GM19438 (cell line): ENCODE data around the gene C12orf76.
"Not testable (repeated sequence)": the region's sequence is repeated elsewhere in the genome, so short reads cannot be mapped to it uniquely, and the experiment has no call there.

ENCODE experiments used
- ATAC-seq: cut with Tn5 transposase; IDR thresholded peaks from one replicate; pipeline ENCODE4 v1.9.1; 2021; ENCODE audit warnings: low read depth; ENCODE audit not compliant: unreplicated experiment

Gene C12orf76

DNA sequence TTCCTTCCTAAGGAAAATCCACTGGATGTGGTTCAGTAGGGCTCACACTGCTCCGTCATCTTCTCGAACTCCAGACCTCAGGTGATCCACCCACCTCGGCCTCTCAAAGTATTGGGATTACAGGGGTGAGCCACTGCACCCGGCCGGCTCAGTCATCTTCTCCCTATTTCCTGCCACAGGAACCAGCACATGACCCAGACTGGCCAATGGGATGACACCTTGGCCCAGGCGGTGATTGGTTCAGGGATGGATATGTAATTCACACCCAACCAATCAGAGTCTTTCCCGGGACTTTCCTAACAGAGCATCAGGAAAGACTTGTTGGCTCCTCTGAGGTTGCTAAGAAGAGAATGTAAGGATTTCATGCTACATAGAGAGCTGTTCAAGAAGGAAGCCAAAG lies 19.2 kb upstream of the C12orf76 start:
- no peak for ATAC-seq

DNA sequence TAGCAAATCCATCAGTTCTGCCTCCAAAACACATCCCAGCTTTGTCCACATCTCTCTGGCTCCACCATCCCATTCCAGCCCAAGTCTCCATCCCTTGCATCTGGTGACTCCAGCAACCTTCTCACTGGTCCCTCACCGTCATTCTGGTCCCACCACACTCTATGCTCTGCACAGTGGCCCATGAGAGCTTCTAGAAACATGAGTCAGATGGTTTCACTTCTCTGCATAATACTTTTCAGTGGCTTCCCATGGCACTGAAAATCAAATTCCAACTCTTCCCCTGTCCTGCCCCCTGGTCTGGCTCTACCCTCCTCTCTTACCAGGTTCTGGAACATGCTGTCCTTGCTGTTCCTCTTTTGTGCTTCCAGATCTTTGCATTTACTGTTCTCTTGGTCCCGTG lies 17.2 kb upstream of the C12orf76 start:
- no peak for ATAC-seq

DNA sequence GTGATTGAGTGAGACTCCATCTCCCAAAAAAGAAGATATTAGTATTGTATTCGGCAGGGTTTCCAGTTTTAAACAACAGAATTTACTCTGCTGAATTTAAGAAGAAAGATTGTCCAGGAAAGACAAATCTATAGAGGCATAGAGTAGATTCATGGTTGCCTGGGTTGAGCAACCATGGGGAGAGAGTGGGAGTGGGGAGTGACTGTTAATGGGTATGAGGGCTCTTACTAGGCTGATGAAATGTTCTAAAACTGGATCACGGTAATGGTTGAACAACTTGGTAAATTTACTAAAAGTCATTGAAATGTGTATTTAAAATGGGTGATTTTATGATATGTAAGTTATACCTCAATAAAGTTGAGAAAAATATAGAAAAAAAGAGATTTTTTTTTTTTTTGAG lies 13.9 kb upstream of the C12orf76 start:
- no peak for ATAC-seq

DNA sequence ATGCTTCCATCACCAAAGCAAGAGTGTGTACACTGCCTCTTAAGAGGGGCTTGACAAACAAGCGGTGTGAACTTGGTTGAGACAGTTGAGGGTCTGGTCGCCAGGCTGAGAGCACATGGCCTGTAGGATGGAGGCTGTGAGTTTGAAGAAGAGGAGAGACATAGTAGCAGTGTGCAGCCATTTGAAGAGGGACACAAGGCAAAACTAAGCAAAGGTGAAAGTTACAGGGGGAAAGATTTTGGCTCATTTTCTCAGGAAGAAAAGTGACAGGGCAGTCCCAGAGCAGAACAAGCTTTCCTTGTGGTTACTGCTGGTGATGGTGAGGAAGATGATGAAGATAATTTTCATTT lies 11.3 kb upstream of the C12orf76 start:
- ATAC-seq = no peak

DNA sequence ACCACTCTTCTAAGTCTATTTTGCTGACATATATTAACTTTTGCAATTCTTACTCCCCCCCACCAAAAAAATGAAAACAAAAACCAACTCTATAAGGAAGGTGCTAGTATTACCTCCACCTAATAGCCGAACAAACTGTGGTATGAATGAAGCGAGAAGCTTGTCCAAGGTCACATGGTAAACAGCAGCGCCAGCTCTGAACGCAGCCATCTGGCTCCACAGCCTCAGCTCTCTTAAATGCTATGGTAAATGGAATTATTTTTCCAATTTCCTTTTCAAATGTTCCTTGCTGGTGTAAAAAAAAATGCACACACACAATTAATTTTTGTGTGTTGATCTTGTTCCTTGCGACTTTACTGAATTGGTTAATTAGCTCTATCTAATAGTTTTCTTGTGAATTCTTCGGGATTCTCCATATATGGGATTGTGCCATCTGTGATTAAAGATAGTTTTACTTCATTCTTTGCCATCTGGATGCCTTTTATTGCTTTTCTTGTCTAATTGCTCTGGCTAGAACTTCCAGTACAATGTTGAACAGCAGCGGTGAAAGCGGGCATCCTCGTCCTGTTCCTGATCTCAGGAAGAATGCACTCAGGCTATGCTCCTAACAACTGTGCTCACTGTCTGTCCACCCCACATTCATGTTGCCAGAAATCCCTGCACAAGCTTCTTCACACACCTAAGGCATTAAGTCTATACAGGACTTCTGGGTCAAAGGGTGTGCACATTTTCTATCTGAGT lies 10.7 kb upstream of the C12orf76 start:
- ATAC-seq = no peak

DNA sequence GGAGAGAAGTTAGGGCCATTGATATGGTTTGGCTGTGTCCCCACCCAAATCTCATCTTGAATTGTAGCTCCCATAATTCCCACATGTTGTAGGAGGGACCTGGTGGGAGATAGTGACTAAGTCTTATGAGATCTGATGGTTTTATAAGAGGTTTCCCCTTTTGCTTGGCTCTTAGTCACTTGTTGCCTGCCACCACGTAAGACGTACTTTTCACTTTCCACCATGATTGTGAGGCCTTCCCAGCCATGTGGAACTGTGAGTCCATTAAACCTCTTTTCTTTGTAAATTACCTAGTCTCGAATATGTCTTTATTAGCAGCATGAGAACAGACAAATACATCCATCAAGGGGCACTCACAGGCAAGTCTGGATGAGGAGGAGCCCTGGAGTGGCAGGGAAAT lies 8.3 kb upstream of the C12orf76 start:
- ATAC-seq = not testable (repeated sequence)

DNA sequence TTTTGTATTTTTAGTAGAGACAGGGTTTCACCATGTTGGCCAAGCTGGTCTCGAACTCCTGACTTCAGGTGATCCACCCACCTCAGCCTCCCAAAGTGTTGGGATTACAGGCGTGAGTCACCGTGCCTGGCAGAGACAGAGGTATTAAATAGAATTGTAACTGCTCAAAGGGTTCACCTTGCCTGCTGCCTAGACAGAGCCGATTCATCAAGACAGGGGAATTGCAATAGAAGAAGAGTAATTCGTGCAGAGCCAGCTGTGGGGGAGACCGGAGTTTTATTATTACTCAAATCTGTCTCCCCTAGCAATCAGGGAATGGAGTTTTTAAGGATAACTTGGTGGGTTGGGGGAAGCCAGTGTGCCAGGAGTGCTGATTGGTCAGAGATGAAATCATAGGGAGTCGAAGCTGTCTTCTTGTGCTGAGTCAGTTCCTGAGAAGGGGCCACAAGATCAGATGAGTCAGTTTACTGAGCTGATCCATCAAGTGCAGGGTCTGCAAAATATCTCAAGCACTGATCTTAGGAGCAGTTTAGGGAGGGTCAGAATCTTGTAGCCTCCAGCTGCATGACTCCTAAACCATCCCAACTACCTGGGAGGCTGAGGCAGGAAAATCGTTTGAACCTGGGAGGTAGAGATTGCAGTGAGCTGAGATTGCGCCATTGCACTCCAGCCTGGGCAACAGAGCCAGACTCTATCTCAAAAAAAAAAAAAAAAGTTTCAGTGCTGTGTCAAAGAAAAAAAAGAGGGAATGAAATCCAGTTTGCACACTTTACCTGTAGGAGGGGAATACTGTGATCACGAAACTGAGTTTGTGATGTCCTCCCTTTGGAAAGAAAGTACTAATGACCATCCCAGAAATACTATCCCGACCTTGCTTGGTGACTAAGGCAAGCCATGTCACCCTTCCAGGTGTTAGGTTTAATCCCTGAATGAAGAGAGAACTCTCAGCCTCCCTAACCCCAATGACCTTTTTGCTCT lies 7.3 kb upstream of the C12orf76 start:
- ATAC-seq = not testable (repeated sequence)

DNA sequence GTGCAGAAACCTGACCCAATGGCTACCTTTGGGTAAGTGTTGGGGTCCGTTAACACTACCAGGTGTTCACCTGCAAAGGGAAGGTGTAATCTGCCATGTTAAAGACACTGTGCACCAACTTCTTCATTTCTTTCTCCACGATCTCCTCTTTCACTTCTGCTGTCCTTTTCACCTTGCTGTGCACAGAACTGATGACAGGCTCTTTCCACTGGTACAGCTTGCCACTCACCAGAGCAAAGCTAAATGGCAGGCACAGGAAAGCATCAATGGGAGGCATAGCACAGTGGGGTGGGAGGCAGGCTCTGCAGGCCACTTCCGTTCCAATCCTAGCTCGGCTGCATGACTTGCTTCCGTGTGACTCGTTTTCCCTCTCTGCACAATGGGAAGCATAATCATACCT lies 2.6 kb upstream of the C12orf76 start:
- ATAC-seq = no peak

DNA sequence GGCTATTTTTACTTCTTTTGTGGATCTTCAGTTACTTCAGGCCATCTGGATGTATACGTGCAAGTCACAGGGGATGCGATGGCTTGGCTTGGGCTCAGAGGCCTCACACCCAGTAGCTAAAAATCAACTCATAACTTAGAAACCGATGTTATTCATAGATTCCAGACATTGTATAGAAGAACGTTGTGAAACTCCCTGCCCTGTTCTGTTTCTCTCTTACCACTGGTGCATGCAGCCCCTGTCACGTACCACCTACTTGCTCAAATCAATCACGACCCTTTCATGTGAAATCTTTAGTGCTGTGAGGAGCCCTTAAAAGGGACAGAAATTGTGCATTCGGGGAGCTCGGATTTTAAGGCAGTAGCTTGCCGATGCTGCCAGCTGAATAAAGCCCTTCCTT lies 1.3 kb upstream of the C12orf76 start:
- not testable (repeated sequence) for ATAC-seq

DNA sequence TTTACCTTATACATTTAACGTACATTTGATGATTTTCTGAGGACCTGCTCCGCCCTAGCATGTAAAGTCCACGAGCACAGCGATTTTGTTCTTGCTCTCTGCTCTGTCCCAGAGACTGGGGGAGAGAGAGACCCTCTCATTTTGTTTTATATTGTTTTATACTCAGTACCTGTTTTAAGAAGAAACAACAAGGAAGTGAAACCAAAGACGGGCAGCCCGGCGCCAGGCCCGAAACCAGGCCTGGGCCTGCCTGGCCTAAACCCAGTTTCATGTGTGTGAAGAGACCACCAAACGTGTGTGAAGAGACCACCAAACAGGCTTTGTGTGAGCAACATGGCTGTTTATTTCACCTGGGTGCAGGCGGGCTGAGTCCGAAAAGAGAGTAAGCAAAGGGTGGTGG lies 712 bp upstream of the C12orf76 start:
- ATAC-seq = not testable (repeated sequence)

DNA sequence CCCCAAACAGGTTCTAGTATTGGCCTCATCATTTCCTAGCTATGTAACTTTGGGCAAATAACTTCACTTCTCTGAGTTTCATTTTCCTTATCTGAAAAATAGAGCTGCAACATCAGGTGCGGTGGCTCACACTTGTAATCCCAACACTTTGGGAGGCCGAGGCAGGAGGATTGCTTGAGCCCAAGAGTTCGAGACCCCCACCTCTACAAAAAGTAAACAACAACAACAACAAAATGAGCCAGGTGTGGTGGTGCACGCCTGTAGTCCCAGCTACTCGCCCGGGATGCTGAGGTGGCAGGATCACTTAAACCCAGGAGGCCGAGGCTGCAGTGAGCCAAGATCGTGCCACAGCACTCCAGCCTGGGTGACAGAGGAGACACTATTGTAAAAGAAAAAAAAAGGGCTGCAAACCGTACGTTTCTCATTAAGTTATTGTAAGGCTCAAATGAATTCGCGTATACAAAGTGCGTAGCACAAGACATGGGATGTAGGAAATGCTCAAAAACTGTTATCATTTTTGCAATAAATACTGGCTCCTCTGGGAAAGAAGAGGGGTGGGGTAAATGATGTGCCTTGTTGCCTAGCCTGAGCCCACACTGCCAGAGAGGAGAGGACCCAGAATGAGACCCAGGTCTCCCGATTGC lies 903 bp downstream of the C12orf76 start:
- no peak for ATAC-seq

DNA sequence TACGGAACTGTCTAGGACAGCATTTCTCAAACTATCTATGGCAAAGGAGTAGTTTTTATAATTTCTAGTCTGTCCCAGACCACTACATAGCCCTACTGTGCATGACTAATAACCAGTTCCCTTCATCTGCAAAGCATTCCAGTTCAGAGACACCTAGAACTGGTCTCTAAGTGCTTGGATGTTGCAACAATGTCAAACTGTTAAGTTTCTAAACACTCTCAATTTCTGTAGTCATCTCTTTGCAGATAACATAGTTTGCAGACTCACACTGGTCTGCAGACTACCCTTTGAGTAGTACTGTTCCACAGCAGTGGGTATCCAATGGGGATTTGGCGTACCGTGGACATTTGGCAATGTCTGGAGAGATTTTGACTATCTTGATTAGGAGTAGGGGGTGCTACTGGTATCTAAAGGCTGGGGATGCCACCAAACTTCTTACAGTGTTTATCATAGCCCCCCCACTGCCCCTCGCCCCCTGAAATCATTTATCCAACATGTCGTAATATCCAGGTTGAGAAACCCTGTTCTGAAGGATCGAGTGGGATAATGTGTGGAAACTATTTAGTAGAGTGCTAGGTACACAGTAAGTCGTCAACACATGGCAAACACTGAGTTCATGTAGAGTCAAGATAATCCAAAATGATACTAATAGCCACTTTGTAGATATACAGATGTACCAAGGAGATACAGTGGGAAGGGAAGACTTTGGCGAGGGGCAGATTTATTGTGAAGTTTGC lies 1.7 kb downstream of the C12orf76 start:
- ATAC-seq = no peak

DNA sequence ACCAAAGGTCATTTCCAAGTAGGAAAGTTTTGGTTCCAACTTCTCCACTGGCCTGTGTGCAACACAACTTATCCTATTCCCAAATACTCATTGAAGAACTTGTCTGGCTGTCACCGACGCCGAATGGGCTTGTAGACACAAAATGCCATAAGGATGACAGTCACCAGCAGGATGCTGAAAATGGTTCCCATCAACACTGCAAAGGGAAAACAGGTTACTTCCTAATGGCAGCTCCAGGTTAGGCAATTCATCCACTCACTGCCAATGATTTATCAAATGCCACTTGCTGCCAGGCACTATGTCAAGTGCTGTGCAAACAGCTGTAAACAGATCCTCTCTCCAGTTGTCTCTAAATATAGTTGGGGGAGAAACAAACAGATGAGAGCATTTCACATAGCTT lies 6.1 kb downstream of the C12orf76 start:
- ATAC-seq = no peak

DNA sequence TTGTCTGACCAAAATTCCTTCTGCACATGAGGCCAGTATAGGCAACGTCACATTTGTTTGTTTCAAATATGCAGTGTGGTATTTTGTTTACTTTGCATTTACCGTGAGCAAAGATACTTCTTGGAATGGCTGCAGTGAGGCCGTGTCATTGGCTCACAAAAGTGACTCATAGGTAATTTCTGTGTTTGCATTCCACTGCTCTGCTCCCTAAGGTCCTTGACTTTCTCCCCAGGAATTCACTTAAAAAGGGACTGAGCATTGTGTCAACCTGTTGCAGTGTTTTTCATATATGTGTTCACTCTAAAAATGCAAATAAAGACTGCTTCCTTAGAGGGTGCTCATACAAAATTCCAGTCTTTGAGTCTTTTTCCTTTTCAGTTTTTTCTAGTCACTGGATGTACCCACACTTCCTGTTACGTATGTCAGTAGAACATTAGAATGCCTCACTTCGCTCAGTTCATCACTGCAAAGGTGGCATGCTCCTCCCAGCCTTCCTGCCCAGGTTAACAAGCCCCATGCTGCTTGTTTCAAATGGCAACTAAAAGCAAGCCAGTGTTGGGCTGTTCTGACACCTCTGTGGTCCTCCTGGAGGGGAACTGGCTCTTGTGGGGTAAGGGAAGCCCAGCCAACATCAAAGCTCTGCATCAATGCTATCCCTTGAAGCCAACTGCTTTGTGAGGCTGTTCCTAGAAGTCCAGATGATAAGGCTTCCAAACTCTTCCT lies 9.1 kb downstream of the C12orf76 start:
- no peak for ATAC-seq

DNA sequence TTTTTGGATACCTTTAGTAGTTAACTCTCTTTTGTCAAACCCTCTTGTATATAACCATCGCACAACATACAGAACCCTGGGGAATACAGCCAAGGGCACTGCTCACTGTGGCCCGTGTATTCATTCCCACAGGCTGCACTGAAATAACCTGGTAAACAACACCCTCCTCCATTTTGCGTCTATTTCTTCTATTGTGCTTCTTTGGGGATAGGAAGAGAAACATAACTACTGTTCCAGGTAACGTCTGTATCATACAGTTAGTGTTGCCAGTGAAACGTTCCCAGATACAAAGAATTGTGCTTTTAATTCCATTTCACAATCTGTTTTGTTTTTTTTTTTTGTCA lies 9.6 kb downstream of the C12orf76 start:
- ATAC-seq = no peak

DNA sequence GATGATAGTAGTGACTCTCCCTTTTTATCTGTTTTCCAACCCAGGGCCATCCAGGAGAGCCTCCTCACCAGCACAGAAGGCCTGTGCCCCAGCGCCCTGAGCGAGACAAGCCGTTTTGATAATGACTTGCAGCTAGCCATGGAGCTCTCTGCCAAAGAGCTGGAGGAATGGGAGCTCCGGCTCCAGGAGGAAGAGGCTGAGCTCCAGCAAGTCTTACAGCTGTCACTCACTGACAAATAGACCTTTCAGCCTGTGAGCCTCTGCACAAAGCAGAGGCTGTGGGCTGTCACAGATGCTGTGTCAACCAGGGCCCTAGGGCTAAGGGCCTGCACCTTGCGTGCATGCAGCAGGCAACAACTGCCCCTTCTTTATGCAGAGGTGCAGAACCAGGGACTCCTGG lies 11.0 kb downstream of the C12orf76 start:
- no peak for ATAC-seq

DNA sequence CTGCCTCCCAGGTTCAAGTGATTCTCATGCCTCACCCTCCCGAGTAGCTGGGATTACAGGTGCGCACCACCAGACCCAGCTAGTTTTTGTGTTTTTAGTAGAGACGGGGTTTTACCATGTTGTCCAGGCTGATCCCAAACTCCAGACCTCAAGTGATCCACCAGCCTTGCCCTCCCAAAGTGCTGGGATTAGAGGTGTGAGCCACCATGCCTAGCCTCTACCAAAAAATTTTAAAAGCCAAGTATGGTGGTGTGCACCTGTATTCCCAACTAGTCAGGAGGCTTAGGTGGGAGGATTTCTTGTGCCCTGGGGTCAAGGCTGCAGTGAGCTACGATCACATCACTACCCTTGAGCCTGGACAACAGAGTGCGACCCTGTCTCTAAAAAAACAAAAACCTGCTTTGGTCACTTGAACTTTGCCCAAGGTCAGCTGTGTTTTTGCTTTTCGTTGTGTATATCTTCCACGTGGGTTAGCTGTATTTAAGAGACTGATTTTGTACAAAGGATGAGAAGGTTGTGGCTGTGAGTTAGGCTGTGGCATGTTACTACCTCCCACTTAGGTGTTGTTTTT lies 12.7 kb downstream of the C12orf76 start:
- no peak for ATAC-seq

DNA sequence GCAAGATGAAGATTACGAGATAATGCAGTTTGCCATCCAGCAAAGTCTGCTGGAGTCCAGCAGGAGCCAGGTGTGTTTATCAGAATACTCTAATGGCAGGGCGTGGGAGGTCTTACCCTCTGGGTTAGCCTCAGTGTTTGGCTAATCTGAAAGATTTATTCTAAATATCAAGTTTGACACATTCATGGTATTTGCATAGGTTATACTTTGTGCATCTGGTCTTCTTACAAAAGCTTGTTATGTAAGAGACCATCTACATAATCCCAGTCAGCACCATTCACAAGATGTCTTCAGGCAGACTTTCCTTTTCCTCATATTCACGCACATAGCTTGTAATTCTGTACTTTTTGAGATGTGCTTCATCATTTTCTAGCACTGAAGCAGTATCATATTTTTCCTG lies 14.4 kb downstream of the C12orf76 start:
- no peak for ATAC-seq

DNA sequence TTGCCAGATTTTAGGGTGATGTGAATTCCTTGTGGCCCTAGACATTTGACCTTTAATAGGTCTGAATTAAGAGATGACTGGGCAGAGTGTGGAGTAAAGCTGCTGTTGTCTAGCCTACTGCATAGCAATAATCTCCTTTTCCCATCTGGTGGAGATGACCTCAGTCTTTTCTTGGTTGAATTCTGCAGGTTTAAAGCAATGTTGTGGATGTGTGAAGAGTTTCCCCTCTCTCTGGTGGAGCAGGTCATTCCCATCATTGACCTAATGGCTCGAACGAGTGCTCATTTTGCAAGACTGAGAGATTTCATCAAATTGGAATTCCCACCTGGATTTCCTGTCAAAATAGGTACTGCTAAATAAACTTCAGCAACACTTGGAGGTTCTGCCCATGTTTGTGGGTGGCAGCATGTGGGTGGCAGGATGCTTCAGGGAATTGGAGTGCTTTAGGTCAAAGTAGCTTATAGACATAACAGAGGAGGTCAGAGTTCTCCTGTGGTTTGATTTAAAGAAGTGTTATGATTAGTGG lies 19.0 kb downstream of the C12orf76 start:
- no peak for ATAC-seq

DNA sequence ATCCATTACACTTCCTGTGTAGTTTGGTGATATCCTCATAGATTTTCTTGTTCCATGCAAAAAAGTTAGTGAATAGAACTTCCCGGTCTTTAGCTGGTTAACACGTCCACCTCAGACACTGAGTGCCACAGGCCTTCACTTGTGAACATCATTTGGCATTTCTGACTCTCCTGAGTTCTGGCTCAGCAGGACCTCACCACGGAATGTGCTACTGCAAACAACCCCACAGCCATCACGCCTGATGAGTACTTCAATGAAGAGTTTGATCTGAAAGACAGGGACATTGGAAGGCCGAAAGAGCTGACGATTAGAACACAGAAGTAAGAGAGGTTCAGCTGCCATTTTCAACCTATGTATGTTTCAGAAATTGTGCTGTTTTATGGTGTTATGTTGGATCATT lies 20.0 kb downstream of the C12orf76 start:
- ATAC-seq = no peak
